Cardiac fibroblast (primary cell): ENCODE measurements around the gene POLR1C.

ENCODE experiments used
- DNase-seq, 2 donors: peaks; one replicate each; pipeline versions ENCODE4 v3.0.0 to v3.0.0-alpha.2; 2010; ENCODE audit warnings: low read depth in 2 of 2
- H3K4me3 ChIP-seq, 2 donors: replicated peaks in 1 of 2; 1 replicate in 1 of 2; 2 replicates in 1 of 2; pipeline ENCODE4 v1.5.1; 2011; ENCODE audit warnings: low read depth in 2 of 2, low read length in 2 of 2, mild to moderate bottlenecking in 2 of 2, moderate library complexity in 1 of 2
- CTCF ChIP-seq: IDR thresholded peaks from one replicate; pipeline ENCODE4 v1.5.1; 2011; ENCODE audit warnings: low read depth, mild to moderate bottlenecking, low read length, inconsistent platforms

The POLR1C gene

GRCh38 chr6:43510827-43511163, 6.1 kb upstream of the POLR1C start:
- TF ChIP-seq CTCF = no peak
- H3K4me3 ChIP-seq = peak overlapping the region in 1 of 2 donors; percentile 32
- DNase-seq = no peak

DNA sequence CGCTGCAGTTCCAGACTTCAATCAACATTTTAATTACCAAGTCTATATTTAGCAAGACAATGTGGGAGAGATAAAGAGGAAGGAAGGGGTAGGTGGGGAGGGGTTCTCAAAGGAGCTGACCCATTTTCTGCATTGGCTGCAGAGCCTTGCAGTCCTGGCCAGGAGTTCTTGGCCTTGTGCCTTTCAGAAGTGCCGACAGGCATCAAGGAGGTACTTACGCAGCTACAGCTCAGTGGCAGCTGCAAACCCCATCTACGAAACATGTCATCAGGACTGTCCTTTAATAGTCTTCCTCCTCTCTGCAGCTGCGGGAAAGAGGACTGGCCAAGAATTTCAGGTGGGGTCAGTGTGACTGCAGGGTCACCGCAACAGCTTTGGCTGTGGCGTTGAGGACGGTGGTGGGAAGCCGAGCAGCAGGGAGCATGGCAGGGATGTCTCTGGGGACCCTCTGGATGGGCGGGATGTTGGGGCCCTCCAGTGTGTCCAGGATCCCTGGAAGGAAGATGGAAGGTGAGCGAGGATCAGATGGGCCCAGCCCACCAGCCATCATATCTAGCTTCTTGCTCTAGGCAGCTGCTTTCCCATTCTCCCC, 5.0 kb upstream of the POLR1C start:
- no peak for DNase-seq
- no peak for TF ChIP-seq CTCF
- no peak overlapping the region for H3K4me3 ChIP-seq

GRCh38 chr6:43515808-43516207, 1.1 kb upstream of the POLR1C start:
- TF ChIP-seq CTCF = no peak
- H3K4me3 ChIP-seq = peak overlapping the region; percentile 79 to 93
- DNase-seq = no peak

DNA sequence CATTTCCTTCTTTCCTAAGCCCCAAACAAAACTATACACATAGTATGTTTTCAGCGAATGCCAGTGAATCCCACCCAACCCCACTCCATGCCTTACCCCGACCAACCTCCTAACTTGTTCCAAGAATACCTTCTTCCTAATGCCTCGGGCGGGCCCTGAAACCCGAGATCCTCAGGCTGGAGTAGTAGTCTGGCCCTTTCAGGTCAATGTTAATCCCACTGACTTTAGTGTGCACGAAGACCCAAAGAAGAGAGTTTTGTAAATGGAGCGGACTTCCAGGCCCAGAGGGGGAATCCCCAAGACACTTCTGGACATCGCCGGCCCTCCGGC, 557 bp upstream of the POLR1C start:
- TF ChIP-seq CTCF = no peak
- peak overlapping the region; percentile 79 to 93 for H3K4me3 ChIP-seq
- no peak for DNase-seq

DNA sequence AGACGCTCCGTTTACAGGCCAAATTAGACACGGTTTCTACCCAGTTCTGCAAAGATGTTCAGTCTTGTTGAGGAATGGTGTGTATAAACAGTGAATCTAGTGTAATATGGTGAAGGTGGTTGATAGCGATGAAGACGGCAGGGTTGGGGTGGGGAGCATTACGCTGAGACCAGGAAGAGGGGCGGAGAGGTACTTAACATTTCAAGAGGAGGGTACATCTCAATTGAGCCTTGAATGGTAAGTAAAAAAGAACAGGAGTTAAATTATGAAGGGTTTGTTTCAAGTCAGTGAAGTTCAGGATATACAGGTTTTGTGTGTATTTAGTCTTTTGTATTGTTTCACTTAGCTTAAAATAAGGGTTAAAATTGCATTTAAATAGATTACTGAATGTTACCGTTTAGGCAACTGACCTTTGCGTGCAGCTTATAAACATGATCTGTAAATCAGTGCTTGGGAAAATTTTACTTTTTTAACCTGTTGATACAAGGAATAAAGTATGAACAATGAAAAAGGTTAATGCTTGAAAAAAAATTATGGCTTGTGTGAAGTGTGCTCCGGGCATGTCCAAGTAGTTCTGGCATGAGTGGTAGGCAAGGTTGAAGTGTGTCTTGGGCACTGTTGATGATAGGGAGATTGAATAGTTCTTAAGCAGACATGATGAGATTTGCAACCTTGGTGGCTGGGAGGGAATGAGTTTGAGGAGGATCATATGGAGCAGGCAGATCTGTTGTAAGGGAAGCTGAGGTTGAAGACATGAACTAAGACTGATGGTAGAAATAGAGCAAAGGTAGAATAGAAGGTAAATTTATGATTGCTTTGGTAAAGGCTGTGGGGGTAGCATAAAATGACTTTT, 842 bp downstream of the POLR1C start:
- H3K4me3 ChIP-seq = peak overlapping the region; percentile 79 to 93
- DNase-seq = no peak
- no peak for TF ChIP-seq CTCF

DNA sequence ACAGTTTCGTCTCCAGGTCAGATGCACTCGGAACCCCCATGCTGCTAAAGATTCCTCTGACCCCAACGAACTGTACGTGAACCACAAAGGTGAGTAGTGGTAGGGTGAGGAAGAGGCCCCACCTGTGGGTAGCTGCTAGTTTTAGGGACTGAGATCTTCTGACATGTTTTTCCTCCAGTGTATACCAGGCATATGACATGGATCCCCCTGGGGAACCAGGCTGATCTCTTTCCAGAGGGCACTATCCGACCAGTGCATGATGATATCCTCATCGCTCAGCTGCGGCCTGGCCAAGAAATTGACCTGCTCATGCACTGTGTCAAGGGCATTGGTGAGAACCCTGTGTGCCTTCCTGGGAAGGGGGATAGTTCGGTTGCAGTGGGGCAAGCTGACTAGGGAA, 3.2 kb downstream of the POLR1C start:
- no peak for TF ChIP-seq CTCF
- H3K4me3 ChIP-seq = no peak overlapping the region
- no peak for DNase-seq
